Mesendoderm (in vitro differentiated cells): ENCODE results near the gene C19orf67.

ENCODE experiments used
- DNase-seq: peaks from one replicate; pipeline ENCODE4 v3.0.0; 2013
- H2AK5ac ChIP-seq: 2 replicates; pipeline ENCODE4 v1.6.1; 2013; ENCODE audit warnings: low read length, inconsistent platforms
- H2BK120ac ChIP-seq: 2 replicates; pipeline ENCODE4 v1.6.1; 2013; ENCODE audit warnings: low read depth, mild to moderate bottlenecking, low read length, moderate library complexity, mixed read lengths
- H2BK15ac ChIP-seq: replicated peaks from 2 replicates; pipeline ENCODE4 v1.6.1; 2013; ENCODE audit warnings: low read depth, mild to moderate bottlenecking, moderate library complexity
- H2BK5ac ChIP-seq: 2 replicates; pipeline ENCODE4 v1.6.1; 2013; ENCODE audit warnings: low read length, inconsistent platforms
- H3K18ac ChIP-seq: 2 replicates; pipeline ENCODE4 v1.6.1; 2013; ENCODE audit warnings: mild to moderate bottlenecking, low read length, mixed read lengths
- H3K23ac ChIP-seq: one replicate; pipeline ENCODE4 v1.6.1; 2013; ENCODE audit warnings: low read length
- H3K27ac ChIP-seq: 2 replicates; pipeline ENCODE4 v1.5.1; 2013; ENCODE audit warnings: low read depth, mild to moderate bottlenecking, inconsistent platforms, low read length, moderate library complexity
- H3K27me3 ChIP-seq: 2 replicates; pipeline ENCODE4 v1.6.1; 2013; ENCODE audit warnings: low read length, control low read depth, mild to moderate bottlenecking, inconsistent platforms; ENCODE audit not compliant: insufficient read depth, poor library complexity
- H3K36me3 ChIP-seq: 2 replicates; pipeline ENCODE4 v1.6.1; 2013; ENCODE audit warnings: low read length, inconsistent platforms; ENCODE audit not compliant: control insufficient read depth, insufficient read depth
- H3K4ac ChIP-seq: one replicate; pipeline ENCODE4 v1.6.1; 2013; ENCODE audit warnings: low read depth, mild to moderate bottlenecking, low read length, moderate library complexity
- H3K4me1 ChIP-seq: 2 replicates; pipeline ENCODE4 v1.6.1; 2013; ENCODE audit warnings: low read depth, low read length, inconsistent platforms; ENCODE audit not compliant: control insufficient read depth
- H3K4me2 ChIP-seq: 2 replicates; pipeline ENCODE4 v1.6.1; 2013; ENCODE audit warnings: low read length
- H3K4me3 ChIP-seq: 2 replicates; pipeline ENCODE4 v1.5.1; 2013; ENCODE audit warnings: mild to moderate bottlenecking, low read length
- H3K56ac ChIP-seq: one replicate; pipeline ENCODE4 v1.6.1; 2013; ENCODE audit warnings: low read length
- H3K79me1 ChIP-seq: 2 replicates; pipeline ENCODE4 v1.6.1; 2013; ENCODE audit warnings: low read length, inconsistent platforms
- H3K79me2 ChIP-seq: 2 replicates; pipeline ENCODE4 v1.6.1; 2013; ENCODE audit warnings: mild to moderate bottlenecking, low read length; ENCODE audit not compliant: control insufficient read depth, insufficient read depth
- H3K9ac ChIP-seq: 2 replicates; pipeline ENCODE4 v1.6.1; 2013; ENCODE audit warnings: low read length, inconsistent platforms
- H4K5ac ChIP-seq: one replicate; pipeline ENCODE4 v1.6.1; 2013; ENCODE audit warnings: low read length
- H4K8ac ChIP-seq: one replicate; pipeline ENCODE4 v1.6.1; 2013; ENCODE audit warnings: low read depth, mild to moderate bottlenecking, control low read depth, low read length, moderate library complexity
- WGBS: extraction: QIAGEN DNeasy Blood & Tissue Kit; methylation state at CpG from one replicate; pipeline ENCODE4 v1.1.7; 2013; ENCODE audit warnings: low lambda C conversion rate, missing lambda C conversion rate; ENCODE audit not compliant: insufficient coverage; ENCODE audit errors: extremely low coverage; 5-methylcytosine and 5-hydroxymethylcytosine counted together

Gene C19orf67

GRCh38 chr19:14119644-14120496, 34.3 kb upstream of the C19orf67 start:
- H3K56ac ChIP-seq, result no peak overlapping the region
- H3K27me3 ChIP-seq, result no peaks in the 10 kb centered on the region
- WGBS, result no CpG with 5 or more reads among the region's 7 CpGs
- no peak for DNase-seq
- peaks cover 6% of the 10 kb centered on the region for H3K4me1 ChIP-seq
- H4K8ac ChIP-seq, result no peak overlapping the region
- H3K4ac ChIP-seq, result no peak overlapping the region
- no peak overlapping the region for H3K4me2 ChIP-seq
- H3K27ac ChIP-seq, result no peak overlapping the region
- H3K9ac ChIP-seq, result no peak overlapping the region
- H3K18ac ChIP-seq, result no peak overlapping the region
- H4K5ac ChIP-seq, result no peak overlapping the region
- H3K36me3 ChIP-seq, result peaks cover 4% of the 10 kb centered on the region
- H3K4me3 ChIP-seq, result no peak overlapping the region
- H2AK5ac ChIP-seq, result no peak overlapping the region
- no peak overlapping the region for H2BK15ac ChIP-seq
- H3K23ac ChIP-seq, result no peak overlapping the region
- no peaks in the 10 kb centered on the region for H3K79me2 ChIP-seq
- H2BK5ac ChIP-seq, result no peak overlapping the region
- H3K79me1 ChIP-seq, result peaks cover 2% of the 10 kb centered on the region
- no peak overlapping the region for H2BK120ac ChIP-seq

GRCh38 chr19:14119146-14119545, 33.6 kb upstream of the C19orf67 start:
- Histone ChIP-seq H3K4me1 (peaks cover 6% of the 10 kb centered on the region), H3K27me3 (no peaks in the 10 kb centered on the region), H2BK15ac (no peak overlapping the region), H4K8ac (no peak overlapping the region), H3K4me2 (no peak overlapping the region), H3K4me3 (no peak overlapping the region), H3K79me2 (no peaks in the 10 kb centered on the region), H2BK120ac (no peak overlapping the region), H2AK5ac (no peak overlapping the region), H3K27ac (no peak overlapping the region), H3K9ac (no peak overlapping the region), H3K4ac (no peak overlapping the region), H3K23ac (no peak overlapping the region), H3K18ac (no peak overlapping the region), H2BK5ac (no peak overlapping the region), H3K79me1 (peaks cover 2% of the 10 kb centered on the region), H3K36me3 (peaks cover 1% of the 10 kb centered on the region), H4K5ac (no peak overlapping the region), H3K56ac (no peak overlapping the region)
- whole genome bisulfite sequencing, result no CpG with 5 or more reads among the region's 3 CpGs
- no peak for DNase-seq

DNA sequence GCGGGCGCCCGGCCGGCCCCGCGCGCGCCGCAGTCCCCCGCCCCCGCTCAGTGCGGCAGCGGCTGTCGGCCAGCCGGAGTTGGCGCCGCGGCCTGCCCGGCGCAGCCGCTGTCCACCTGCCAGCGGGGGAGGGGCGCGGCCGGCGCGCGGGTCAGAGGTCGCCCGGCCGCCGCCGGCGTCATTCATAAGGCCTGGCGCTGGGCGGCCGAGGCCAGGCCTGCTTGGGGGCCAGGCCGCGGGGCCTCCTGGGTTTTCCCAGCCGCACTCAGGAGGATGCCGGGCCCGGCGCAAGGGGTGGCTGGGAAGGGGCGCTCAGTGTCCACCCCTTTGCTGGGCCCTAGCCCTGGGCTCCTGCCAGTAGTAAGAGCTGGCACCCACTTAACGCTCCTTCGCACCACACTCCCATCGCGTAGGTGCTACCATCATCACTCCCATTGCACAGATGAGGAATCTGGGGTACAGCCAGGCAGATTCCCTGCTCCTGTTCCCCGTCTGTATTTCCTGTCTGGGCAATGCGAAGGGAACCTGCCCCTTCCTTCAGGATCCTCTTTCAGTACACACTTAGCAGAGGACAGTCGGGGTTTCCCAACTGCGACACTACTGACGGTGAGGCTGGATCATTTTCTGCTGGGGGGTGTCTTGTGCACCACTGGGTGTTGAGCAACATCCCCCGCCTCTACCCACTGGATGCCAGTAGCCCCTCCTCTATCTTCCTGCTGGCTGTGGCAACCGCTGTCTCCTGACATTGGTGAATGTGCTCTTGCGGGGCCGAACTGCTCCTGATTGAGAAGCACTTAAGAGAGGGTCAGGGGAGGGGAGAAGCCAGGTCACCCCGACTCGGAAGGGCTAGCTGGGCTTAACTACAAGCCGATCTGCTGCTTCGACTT, 32.8 kb upstream of the C19orf67 start:
- H3K23ac ChIP-seq, result peak overlapping the region; percentile 98
- no peak overlapping the region for H4K5ac ChIP-seq
- no peak overlapping the region for H2BK15ac ChIP-seq
- H3K36me3 ChIP-seq, result peaks cover 1% of the 10 kb centered on the region
- H3K79me2 ChIP-seq, result no peaks in the 10 kb centered on the region
- H3K4me2 ChIP-seq, result peak overlapping the region; percentile 89
- peaks cover 4% of the 10 kb centered on the region for H3K79me1 ChIP-seq
- peaks cover 6% of the 10 kb centered on the region for H3K4me1 ChIP-seq
- peak overlapping the region; percentile 89 for H3K9ac ChIP-seq
- peak overlapping the region; percentile 40 for H3K18ac ChIP-seq
- no peak overlapping the region for H2AK5ac ChIP-seq
- peak overlapping the region; percentile 41 for H3K4me3 ChIP-seq
- peak overlapping the region; percentile 95 for H3K56ac ChIP-seq
- peak; percentile 28 for DNase-seq
- H4K8ac ChIP-seq, result no peak overlapping the region
- peak overlapping the region; percentile 20 for H3K4ac ChIP-seq
- H2BK120ac ChIP-seq, result no peak overlapping the region
- H3K27ac ChIP-seq, result peak overlapping the region; percentile 76
- WGBS, result no CpG with 5 or more reads among the region's 61 CpGs
- H2BK5ac ChIP-seq, result no peak overlapping the region
- no peaks in the 10 kb centered on the region for H3K27me3 ChIP-seq

- Histone ChIP-seq H3K23ac (peak within 1 kb of the TSS; percentile 98), H3K18ac (peak within 1 kb of the TSS; percentile 40), H4K5ac (no peak within 1 kb of the TSS), H3K27me3 (no peaks in the 10 kb centered on the region), H2AK5ac (no peak within 1 kb of the TSS), H3K56ac (peak within 1 kb of the TSS; percentile 95), H3K79me1 (peaks cover 4% of the 10 kb centered on the region), H3K27ac (peak within 1 kb of the TSS; percentile 76), H3K4ac (peak within 1 kb of the TSS; percentile 20), H4K8ac (no peak within 1 kb of the TSS), H3K36me3 (peaks cover 1% of the 10 kb centered on the region), H3K79me2 (no peaks in the 10 kb centered on the region), H2BK15ac (no peak within 1 kb of the TSS), H3K9ac (peak within 1 kb of the TSS; percentile 89), H2BK120ac (no peak within 1 kb of the TSS), H3K4me1 (peaks cover 11% of the 10 kb centered on the region), H3K4me3 (peak within 1 kb of the TSS; percentile 57), H2BK5ac (no peak within 1 kb of the TSS), H3K4me2 (peak within 1 kb of the TSS; percentile 89)
- WGBS, result no CpG with 5 or more reads among the region's 67 CpGs
- peak; percentile 99 for DNase-seq
Measured at GRCh38 chr19:14117668-14118164, 32.1 kb upstream of the C19orf67 start, which contains the start of gene PRKACA. TSS of gene PRKACA (minus strand) at chr19:14117762. CDS start at chr19:14117547, 215 bp downstream.

- H2BK5ac ChIP-seq, result no peak overlapping the region
- H3K79me1 ChIP-seq, result peaks cover 4% of the 10 kb centered on the region
- no peaks in the 10 kb centered on the region for H3K27me3 ChIP-seq
- peak overlapping the region; percentile 85 for H3K4me2 ChIP-seq
- no peak overlapping the region for H3K23ac ChIP-seq
- H2AK5ac ChIP-seq, result no peak overlapping the region
- peaks cover 1% of the 10 kb centered on the region for H3K36me3 ChIP-seq
- peak overlapping the region; percentile 87 for H3K56ac ChIP-seq
- no peak overlapping the region for H4K5ac ChIP-seq
- peak overlapping the region; percentile 15 for H3K18ac ChIP-seq
- no peak overlapping the region for H2BK15ac ChIP-seq
- no peak overlapping the region for H3K27ac ChIP-seq
- H3K4me3 ChIP-seq, result peak overlapping the region; percentile 57
- no peak overlapping the region for H4K8ac ChIP-seq
- peak overlapping the region; percentile 74 for H3K9ac ChIP-seq
- WGBS, result no CpG with 5 or more reads among the region's 33 CpGs
- no peak overlapping the region for H2BK120ac ChIP-seq
- DNase-seq, result no peak
- peak overlapping the region; percentile 4 for H3K4ac ChIP-seq
- no peaks in the 10 kb centered on the region for H3K79me2 ChIP-seq
- peaks cover 11% of the 10 kb centered on the region for H3K4me1 ChIP-seq
Measured at GRCh38 chr19:14116918-14117578, 31.5 kb upstream of the C19orf67 start.
